HFF-Myc (cell line): Measurements from ENCODE around the gene ZNF324.
A peak's percentile ranks its signal among the peaks of the same experiment; 100 is the strongest.

Experiments used
- DNase-seq: peaks from one replicate; pipeline ENCODE4 v3.0.0-alpha.2; 2011; ENCODE audit warnings: low read depth; ENCODE audit errors: extremely low read depth
- H3K4me3 ChIP-seq: replicated peaks from 2 replicates; pipeline ENCODE4 v1.5.1; 2011; ENCODE audit warnings: low read depth, mild to moderate bottlenecking, control low read depth, low read length
- TF ChIP-seq, protein P1 (sequence below): IDR thresholded peaks from 2 replicates; pipeline ENCODE4 v1.5.1; 2012; ENCODE audit warnings: mild to moderate bottlenecking, low read depth, low read length, control low read depth; ENCODE audit errors: missing control alignments

ZNF324 gene

GRCh38 chr19:58514564-58515022 is 47.7 kb downstream of the ZNF324 start:
- DNase-seq, result no peak
- peak overlapping the region; percentile 31 for H3K4me3 ChIP-seq
- TF ChIP-seq, protein P1, sequence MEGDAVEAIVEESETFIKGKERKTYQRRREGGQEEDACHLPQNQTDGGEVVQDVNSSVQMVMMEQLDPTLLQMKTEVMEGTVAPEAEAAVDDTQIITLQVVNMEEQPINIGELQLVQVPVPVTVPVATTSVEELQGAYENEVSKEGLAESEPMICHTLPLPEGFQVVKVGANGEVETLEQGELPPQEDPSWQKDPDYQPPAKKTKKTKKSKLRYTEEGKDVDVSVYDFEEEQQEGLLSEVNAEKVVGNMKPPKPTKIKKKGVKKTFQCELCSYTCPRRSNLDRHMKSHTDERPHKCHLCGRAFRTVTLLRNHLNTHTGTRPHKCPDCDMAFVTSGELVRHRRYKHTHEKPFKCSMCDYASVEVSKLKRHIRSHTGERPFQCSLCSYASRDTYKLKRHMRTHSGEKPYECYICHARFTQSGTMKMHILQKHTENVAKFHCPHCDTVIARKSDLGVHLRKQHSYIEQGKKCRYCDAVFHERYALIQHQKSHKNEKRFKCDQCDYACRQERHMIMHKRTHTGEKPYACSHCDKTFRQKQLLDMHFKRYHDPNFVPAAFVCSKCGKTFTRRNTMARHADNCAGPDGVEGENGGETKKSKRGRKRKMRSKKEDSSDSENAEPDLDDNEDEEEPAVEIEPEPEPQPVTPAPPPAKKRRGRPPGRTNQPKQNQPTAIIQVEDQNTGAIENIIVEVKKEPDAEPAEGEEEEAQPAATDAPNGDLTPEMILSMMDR, result no peak

DNA sequence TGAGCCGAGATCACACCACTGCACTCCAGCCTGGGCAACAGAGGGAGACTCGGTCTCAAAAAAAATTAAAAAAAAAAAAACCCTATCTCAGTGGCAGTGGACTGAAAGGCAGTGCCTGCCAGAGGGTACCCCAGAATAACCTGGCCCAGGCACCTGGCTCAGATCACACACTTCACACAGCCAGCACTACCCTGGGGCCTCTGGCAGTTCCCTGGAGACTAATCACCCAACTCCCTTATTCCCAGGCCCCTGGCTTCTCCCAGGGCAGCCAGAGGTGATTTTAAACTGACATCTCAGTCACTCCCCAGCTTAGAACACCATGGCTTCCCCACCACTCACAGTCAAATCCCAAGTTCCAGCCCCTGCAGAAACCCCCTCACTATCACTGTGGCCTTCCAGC is 48.4 kb downstream of the ZNF324 start:
- TF ChIP-seq, protein P1, result no peak
- no peak for DNase-seq
- no peak overlapping the region for H3K4me3 ChIP-seq

DNA sequence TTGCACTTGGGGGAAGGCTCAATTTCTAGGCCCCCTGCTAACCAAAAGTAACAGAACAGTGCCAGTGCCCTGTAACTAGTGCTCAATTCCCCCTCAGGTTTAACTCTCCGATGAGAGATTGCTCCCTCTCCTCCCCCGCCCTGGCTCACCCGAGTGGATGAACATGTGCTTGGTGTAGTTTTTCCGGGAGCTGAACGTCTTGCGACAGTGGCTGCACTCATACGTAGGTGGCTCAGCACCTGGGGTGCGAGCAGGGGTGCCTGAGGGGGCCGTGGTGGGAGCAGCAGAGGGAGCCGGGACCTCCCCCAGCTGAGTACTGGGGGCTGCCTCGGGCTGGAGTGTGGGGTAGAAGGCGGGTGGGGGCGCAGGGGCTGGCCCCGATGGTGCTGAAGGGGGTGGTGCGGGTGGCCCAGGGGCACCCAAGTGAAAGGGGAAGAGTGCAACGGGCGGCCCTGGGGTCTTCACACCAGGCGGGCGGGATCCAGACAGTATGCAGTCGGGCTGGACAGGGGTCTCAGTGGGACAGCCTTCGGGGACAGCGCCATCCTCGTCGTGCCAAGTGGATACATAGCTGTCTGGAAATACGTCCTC is 49.5 kb downstream of the ZNF324 start:
- no peak for DNase-seq
- TF ChIP-seq, protein P1, result no peak
- no peak overlapping the region for H3K4me3 ChIP-seq

DNA sequence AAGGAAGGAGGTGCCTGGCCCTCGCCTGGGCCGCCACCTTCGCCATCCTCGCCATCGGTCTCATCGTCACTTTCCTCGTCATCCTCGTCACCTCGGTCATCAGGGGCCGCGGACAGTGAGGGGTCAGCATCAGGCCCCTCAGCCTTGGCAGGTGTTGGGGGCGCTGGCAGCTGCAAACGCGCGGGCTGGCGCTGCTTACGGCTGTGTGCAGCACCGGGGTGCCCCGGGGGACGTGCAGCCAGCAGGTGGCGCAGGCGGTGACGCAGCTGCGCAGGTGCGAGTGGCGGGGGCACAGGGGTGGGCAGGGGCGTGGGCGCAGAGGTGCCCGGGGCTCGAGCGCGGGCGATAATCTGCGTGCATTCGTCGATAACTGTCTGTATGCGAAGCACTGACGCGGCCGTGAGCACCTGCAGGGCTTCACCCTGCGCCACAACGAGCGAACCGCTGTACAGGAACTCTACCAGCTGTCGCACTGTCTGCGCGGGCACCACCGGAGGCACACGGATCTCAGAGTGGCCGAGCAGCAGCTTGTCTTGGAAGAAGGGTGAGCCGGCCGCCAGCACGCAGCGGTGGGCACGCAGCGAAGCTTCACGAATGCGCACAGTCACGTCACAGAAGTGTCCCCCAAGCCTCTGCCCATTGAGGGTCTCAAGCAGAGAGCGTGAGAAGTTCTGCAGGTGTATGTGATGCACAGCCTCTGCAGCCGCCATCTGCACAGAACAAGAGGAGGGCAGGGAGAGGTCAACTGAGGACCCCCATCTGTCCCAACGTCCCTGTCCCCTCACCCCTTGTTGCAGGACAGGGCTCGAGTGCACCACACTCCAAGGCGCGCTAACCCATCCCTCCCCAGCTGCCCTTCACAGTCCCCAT is 50.3 kb downstream of the ZNF324 start:
- TF ChIP-seq, protein P1, result no peak
- no peak overlapping the region for H3K4me3 ChIP-seq
- DNase-seq, result no peak

GRCh38 chr19:58518256-58519086 is 51.6 kb downstream of the ZNF324 start:
- no peak for DNase-seq
- TF ChIP-seq, protein P1, result no peak

GRCh38 chr19:58519087-58519354 is 52.1 kb downstream of the ZNF324 start:
- TF ChIP-seq, protein P1, result peak; percentile 83
- H3K4me3 ChIP-seq, result peak overlapping the region; percentile 84
- DNase-seq, result peak; percentile 30

More at GRCh38 chr19:58518256-58519086, 51.6 kb downstream of the ZNF324 start:
- peak overlapping the region; percentile 84 for H3K4me3 ChIP-seq
